HG02938 (cell line): Measurements from ENCODE around the gene NRP2.

Source experiments
- ATAC-seq: cut with Tn5 transposase; IDR thresholded peaks from one replicate; pipeline ENCODE4 v1.9.1; 2021; ENCODE audit warnings: mild to moderate bottlenecking, moderate library complexity; ENCODE audit not compliant: unreplicated experiment

The NRP2 gene

DNA sequence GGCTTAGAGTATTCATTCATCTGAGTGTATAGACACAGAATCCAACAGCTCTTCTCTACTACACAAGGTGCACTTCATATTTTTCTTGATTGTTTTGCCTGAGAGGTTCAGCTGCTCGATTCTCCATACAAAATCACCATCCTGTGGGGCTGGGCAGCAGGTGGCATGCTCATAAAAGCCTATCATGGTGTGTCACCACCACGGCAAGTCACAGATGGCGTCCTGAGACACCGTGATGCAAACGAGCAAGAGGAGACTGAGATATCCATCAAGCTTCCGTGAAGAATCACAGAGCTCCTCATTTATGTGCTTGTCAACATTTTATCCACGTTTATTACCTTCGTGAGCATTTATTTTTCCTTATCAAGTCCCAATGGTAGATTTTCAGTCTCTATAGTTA lies 22.4 kb upstream of the NRP2 start:
- ATAC-seq, result no peak

DNA sequence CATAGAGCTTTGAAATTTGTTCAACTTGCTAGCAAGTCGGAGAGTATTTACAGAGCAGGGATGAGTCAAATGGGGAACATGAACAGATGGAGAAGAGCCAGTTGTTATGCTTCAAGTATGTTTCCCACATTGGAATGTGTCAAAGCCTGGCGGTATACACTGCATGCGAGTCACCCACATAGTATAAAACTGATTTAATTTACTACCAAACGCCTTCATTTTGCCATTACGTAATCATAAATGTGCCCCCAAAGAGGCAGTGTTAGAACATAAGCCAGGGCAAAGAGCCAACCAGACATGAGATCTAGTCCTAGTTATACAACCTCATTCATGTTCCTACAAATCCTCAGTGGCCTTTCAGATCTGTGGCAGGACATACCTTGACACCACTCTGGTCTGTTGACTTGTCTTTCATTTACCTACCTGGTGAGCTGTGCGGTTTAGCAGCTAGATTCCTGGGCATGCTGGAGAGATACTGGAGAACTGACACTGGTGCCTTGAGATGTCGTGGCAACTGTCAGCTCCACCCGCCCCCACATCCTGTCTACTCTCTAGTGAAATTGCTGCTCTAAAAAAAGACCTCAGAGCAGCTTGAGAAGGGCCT lies 21.7 kb upstream of the NRP2 start:
- ATAC-seq, result peak; percentile 73

DNA sequence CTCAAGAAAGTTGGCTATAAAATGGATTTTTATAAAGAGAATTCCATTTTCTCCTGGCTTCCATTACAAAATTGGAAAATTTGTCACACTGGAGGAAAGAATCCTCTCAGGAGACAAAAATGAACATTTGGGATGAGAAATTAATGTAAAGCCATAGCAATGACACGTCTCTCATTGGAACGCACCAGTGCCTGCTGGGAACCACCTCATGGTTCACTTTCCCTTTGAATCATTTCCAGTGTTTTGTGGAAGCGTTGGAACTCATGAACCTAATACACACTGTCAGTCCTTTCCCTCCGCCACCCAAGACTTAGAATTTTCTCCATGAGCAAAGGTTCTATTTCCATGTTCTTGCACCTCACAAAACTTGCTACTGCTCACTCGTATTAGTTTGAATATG lies 21.0 kb upstream of the NRP2 start:
- ATAC-seq, result no peak

DNA sequence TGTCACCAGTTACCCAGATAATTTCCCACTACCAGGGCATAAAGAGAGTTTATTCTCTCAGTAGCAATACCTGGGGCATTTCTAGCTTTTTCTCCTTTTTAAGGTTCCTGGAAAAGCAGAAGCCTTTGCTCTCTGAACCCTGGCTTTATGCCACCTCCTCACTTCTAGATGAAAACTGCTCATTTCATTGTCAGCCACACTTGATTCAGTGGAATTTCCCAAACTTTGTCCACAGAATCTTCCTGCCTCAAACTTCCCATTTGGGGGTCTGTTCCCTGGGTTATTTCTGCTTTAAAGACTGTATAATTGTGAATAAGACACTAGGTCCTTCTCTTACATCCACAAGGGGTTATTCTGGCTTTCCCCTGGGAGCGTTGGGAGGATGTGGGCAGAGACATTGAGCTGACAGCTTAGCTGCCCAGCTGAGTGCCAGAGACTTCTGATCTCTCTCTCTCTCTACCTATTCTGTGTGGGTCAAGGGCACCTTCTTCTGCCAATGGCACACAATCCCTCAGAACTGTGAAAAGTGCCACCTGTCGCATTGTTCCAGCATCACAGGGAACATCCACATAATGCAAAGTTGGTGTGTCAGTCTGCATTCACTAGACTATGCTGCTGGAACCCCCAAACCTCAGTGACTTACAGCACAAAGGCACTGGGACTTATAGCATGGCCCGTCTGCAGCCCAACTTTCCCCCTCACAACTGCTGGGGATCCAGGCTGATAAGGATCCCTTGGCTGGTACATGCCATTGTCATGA lies 19.9 kb upstream of the NRP2 start:
- ATAC-seq, result no peak

DNA sequence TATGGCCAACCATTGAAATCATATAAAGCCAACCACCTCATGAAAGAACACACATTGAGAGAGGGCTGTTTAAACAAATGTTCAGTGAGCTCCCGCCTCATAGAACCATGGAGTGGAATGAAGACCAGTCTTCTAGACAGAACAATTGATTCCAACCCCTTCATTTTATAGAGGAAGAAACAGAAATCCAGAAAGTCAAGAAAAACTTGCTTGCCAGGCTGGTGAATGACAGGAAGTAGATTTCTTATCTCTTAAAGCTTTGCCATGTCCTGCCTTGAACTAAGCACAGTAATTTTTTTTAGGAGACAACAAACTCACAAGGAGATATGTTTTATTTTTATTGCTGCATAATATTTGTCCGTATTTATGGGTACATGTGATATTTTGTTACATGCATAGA lies 16.5 kb upstream of the NRP2 start:
- ATAC-seq, result no peak

DNA sequence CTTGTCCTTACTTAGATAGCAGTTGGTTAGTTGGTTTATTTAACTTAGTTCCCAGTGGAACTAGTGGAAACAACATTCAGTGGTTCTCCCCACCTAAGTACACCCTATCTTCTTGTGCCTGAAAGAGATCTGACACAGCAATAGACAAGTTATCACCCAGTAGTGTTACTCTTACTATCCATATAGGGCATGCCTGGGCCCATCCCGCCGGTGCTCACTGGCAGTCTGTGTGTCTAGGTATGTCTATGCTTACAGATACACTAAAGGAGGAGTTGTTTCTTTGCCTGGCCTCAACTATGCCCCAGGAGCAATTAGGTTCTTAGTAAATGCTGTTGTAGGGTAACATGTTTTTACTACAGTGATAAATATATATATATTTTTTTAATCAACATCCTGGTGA lies 12.0 kb upstream of the NRP2 start:
- ATAC-seq, result no peak

DNA sequence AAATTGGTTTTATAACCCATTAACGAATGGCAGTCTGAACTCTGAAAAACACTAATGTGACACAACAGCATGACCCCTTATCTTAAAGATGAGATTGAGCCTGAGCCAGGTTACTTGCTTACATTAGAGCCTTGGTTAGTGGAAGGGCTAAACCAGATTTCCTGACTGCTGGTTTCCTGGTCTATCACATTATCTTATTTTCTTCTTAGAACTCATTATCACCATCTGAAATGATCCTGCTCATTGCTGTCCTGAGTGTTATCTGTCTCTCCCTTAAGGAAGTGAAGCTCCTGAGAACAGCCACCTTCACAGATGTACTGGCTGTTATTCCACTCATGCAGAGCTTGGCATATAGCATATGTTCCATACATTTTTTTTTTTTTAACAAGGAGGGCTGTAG lies 9.0 kb upstream of the NRP2 start:
- ATAC-seq, result no peak

DNA sequence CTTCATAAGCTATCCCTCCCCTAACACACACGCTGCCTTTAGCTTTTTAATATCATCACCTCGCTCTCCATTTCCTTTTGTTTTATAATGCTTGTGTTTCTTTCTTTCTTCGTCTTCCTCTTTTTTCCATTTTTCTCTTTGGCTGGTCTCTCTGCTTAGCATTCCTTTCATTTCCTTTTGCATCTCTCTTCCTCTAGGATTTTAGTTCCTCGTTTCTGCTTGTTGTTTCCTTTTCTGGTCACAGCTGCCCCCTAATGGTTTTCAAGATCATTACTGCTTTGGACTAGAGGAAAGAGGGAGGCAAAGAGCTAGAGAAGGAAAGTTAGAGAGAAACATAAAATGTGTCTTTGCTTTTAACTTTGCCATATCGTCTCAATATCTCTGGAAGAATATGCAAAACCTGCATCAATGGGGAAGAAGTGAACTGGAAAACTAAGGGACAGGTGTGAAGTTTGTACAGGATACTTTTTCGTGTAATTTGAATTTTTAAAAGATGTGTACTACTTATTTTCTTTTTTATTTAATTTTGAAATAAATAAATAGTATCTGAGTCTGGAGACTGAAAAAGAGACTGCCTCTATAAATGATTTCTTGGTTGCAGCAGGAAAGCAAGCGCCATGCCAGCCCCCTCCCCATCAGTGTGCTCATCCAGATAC lies 6.3 kb upstream of the NRP2 start:
- no peak for ATAC-seq

DNA sequence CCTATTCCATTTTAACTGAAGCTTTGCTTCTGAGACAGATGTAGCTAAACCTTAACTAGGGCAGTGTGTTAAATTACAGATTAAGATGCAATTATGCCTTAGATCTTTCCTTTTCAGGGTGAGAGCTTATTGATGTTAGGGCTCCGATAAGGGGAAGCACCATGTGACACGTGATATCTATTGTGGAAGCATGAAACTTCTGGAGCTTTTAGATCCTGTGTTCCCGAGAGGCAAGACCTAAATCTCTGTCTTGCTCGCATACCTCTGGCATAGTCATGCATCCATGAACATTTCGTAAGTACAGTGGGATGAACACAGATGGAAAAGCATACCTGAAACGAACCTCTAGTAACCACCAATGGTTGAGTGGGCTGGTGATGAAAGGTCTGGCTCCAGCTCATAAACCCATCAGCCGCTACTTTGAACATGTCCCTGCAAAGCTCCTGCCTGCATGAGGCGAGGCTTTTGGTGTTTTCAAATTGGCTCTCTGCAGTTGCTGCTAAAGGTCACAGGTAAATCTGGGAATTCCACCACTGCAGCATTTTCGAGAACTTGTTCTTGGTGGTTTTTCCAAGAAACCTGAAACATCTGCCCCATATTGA lies 3.7 kb upstream of the NRP2 start:
- no peak for ATAC-seq

DNA sequence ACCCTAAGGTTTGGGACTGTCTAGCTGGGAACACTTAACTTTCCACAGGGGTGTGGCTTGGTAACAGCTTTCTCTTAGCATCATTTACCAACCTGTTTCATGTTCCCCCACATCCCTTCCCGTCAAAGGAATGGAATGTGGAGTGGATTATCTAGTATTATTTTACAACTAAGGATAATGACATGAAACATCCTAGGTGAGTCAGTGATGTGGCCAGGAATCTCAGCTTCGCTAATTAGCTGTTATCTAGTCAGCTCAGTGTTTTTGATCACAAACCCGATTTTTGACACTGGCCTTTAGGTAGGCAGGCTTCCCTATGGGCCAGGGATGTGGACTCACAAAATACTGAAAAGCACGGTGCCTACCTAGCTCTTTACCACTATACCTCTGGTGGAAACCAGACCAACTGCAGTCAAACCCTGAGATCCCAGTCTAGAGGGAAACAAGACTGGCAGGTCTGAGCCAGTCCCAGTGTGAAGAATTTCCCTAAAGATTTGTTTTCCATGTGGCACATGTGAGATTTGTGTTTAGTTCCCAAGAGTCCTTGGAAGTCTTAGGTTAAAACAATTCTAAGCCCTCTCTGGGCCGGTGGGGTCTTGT lies 2.8 kb upstream of the NRP2 start:
- ATAC-seq, result no peak

DNA sequence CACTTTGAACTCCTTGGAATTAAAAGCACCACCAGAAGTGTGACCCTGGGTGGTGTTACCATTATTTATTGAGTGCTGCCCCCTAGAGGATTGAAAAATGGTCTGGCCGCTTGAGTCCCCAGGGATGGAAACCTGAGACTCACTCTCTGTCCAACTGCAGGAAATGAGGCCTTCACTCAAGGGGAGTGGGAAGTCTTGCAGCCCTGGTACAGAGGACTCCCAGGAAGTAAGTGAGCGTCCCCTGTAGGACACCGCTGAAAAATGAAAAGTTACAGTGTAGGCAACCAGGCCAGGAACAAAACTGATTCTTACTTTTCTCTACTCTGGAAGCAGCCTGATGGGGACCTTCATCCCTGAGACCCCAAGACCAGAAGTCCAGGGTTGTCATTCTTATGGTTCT lies 2.2 kb upstream of the NRP2 start:
- ATAC-seq, result peak; percentile 62

DNA sequence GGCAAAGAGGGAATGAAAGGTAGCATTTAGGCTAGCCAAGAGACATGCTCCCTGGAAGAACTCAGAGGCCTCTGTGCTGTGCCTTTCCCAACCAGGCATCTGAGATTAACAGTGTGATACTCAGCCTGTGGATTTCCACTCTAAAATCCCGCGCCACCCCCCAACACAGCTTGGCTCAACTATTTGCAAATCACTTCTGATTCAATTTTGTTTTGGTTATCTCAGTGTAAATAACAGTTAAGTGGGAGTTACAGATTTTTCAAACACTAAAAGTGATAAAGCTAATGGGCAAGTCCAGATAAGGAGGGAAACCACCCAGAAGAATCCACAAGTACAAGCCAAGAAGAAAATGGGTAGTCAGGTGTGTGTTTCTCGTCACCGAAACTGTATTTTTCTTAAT lies 1.4 kb upstream of the NRP2 start:
- ATAC-seq, result no peak

DNA sequence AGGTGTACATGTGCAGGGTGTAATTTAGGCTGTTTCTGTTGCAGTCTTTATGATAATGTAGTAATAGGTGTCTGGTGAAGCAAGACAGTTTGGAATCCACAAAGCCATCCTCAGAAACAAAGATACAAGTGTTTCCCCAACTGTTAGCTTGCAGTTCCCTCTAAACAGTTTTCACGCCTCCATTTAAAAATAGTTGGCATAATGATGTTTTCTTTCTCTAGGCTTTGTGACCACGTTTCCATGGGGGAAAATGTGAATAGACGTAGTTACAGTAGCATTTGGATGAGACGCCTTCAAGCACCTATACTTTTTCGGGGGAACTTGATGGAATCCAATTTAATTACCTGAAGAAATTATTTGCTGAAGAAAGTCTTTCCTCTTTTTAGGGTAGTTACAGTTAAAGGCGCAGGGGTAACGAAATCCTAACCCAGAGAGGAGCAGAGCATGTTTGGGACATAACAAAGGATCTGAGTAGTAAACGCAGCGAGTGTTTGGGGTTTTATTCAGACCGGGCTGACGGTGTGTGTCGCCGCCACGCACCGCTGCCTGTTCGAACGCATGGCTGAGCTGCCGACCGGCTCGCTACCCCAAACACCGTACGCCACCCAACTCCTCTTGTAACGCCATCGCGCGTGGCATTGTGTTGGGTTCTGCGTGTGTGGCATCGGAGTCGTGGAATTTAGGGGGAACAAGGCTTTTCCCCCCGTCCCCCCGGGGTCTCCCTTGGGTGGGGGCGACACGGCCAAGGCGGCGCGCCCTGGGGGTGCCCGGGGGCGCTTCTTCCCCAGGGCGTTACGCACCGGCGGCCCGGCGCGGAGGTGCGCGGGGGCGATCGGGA lies 681 bp upstream of the NRP2 start:
- ATAC-seq, result peak; percentile 2

DNA sequence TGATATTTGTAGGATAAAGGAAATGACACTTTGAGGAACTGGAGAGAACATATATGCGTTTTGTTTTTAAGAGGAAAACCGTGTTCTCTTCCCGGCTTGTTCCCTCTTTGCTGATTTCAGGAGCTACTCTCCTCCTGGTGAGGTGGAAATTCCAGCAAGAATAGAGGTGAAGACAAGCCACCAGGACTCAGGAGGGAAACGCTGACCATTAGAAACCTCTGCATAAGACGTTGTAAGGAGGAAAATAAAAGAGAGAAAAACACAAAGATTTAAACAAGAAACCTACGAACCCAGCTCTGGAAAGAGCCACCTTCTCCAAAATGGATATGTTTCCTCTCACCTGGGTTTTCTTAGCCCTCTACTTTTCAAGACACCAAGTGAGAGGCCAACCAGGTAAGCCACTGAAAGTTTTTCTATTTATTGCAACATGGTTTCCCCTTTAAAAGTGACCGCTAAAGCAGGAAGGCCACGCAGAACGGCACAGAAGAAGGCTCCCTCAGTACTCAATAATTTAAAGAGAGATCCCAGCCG lies 735 bp downstream of the NRP2 start:
- no peak for ATAC-seq

DNA sequence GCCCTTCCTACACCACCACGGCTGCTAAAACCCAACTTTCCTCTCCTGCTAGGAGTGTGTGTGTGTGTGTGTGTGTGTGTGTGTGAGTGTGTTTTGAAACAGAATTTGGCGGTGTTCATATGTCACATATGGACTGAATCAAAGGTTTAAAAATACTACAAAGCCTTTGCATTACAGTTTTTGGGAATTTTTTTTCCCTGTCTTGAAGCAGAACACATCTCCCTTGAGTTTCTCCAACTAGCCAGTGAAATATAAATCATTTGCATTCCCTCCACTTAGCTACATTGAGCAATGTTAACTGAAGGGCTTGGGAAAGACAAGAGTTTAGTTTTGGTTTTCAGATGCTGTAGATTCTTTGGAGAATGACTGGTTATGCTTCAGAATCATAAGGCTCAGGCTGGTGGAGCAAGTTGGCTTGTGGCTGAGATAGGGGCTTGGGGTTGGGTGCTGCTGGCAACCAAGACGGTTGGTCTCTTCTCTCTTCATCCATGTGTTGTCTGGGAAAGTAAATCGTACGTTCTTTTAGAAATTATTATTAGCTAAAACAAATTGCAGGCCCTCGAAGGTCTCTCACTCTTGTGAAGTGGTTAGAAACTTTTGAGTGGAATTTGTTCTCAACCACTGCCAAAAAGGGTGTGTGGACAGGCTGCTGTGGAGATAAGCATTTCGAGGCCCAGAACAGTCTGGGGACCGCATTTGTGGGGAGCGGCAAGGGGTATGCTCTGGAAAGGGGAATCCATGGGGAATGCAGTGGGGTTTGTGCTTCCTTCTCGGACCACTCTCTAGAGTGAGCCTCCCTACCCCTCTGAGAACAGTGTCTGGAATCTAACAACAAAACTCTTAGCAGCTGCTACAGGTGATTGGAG lies 1.4 kb downstream of the NRP2 start:
- no peak for ATAC-seq

DNA sequence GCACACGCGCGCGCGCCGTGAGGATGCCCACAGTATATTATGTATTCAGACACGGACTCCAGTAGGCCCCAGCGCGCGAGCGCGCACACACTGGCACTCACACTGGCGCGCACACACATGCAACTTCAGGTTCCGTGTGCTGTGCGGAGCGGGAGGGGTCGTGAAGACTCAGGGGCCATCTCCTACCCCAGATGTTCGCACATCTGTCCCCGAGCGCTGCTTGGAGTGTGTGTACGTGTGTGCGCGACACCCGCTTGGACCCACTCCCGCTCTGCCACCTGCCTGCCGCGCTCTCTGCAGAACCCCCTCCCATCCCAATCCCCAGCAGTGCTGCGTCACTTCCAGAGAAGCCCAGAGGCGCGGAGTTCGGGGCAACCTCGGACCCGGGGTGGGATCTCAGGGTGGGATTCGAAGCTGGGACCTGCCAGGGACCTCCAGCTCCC lies 2.6 kb downstream of the NRP2 start:
- ATAC-seq, result no peak

DNA sequence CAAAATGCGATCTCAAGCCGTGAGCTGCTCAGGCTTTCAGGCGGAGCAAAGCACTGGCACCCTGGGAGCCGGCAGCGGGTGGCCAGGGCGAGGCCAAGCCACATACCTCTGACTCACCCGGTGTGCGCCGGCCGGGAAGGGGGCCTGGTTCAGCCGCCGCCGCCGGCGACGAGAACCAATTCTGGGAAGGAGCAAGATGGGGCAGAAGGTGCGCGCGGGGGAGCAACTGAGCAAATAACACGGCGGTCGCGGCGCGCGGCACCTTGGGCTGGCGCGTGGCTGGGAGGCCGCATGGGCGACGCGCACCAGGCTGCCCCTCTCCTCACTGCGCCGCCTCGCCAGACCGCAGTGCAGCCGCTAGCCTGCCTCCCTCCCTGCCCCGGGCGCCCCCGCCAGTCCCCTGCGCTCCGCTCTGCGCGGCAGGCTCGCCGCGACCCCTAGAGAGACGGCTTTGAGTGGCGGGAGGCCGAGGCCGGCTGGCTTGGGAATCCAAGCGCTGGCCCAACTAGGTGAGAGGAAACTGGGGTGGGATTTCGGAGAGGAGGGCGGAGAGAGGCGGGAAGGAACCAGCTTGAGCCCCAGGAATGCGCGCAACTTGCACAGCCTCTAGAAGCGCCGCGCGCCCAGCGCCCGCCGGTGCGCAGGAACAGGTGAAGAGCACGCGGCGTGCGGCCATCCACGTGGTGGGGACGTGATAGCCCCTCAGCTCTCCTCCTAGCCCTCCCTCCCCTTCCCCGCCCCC lies 3.2 kb downstream of the NRP2 start:
- no peak for ATAC-seq

DNA sequence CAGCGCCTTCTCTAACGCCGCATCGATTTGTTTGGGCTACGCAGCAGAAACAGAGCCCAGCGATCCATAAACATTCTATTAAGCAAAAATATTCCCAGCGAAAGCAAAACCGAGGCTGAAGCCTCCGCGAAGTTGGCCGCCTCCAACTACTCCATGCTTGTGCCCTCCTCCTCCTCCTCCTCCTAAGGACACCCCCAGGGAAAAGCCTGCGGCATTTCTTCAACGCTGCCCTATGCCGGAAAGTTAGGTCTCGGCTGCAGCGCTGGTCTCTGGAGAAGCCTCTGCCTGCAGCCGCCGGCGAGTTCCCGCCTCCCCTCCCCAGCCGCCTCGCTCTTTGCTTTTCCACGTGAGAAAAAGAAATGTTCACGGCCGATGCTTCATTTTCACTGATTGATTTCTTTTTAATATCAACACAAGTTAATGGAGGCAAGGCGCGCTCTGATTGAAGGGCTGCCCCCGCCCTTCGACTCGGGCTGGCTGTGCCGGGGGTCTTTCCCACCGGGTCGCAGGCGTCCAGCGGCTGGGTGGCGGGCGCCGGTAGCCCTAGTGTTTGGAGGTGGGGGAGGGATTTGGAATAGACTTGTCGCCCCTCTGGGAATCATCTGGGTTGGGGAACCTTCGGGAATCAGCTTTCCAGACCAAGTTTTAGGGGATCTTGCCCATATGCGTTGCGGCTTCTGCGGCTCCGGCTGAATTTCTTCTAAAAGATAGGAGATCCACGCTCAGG lies 3.9 kb downstream of the NRP2 start:
- ATAC-seq, result no peak
